Activated naive CD4-positive, alpha-beta T cell treated with anti-CD3 and anti-CD28 coated beads, Interleukin-2, amount 50 U/mL, for 24 hours (primary cell): ENCODE data around the gene EAF1.

Experiments
- H3K27ac Mint-ChIP-seq: one replicate; pipeline ENCODE4 v1.8.0; 2021; ENCODE audit warnings: mild to moderate bottlenecking, mixed read lengths
- H3K27me3 Mint-ChIP-seq: one replicate; pipeline ENCODE4 v1.8.0; 2021; ENCODE audit warnings: mixed read lengths
- H3K36me3 Mint-ChIP-seq: one replicate; pipeline ENCODE4 v1.8.0; 2021; ENCODE audit warnings: mixed read lengths
- H3K4me1 Mint-ChIP-seq: one replicate; pipeline ENCODE4 v1.8.0; 2021; ENCODE audit warnings: mixed read lengths
- H3K4me3 Mint-ChIP-seq: one replicate; pipeline ENCODE4 v1.8.0; 2021; ENCODE audit warnings: mild to moderate bottlenecking, mixed read lengths
- H3K9me3 Mint-ChIP-seq: one replicate; pipeline ENCODE4 v1.8.0; 2021; ENCODE audit warnings: mixed read lengths

Gene EAF1

DNA sequence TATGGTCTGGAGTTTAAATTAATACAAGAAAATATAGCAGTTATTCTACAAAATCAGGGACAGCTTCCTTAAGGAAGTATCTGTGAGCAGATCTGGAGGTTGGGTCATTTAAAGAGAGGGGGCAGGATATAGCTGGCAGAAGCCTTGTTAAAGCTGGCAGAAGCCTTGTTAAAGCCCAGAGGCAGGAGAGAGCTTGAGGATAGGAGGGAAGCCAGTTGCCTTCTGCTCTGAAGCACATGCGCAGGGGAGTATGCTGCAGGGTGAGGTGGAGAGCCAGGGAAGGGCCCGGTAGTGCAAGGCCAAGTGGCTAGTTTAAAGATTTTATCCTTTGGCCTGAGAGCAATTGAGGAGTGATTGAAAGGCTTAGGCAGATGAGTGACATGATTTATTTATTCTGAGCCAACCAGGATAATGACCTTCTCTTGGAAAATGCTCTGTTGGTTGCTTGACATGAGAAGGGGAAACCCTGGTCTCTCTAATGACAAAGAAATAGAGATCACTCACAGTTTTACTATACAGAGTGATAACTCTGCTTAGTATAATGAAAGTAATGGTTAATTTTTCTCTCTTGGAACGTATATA, 3.9 kb downstream of the EAF1 start:
- peaks cover 52% of the 10 kb centered on the region for H3K4me1 Mint-ChIP-seq
- peaks cover 12% of the 10 kb centered on the region for H3K36me3 Mint-ChIP-seq
- peak overlapping the region; percentile 79 for H3K27ac Mint-ChIP-seq
- H3K27me3 Mint-ChIP-seq: no peaks in the 10 kb centered on the region
- no peak overlapping the region for H3K4me3 Mint-ChIP-seq
- H3K9me3 Mint-ChIP-seq: no peaks in the 10 kb centered on the region

DNA sequence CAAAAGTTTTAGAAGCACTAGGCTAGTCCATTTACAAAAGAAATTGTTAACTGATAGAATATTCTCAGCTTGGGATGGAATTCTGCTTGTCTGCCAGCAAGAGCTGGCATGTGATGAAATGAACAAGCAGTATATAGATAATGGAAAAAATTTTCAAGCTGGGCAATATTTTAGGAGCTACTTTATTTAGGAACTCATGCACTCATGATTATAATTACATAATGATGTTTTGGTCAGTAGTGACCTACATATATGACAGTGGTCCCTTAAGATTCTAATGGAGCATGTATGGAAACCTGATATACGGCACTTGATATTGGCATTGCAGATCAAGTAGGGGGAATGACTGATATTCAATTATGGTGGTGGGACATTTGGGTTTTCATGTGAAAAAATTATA, 6.1 kb downstream of the EAF1 start:
- Mint-ChIP-seq H3K27me3 (no peaks in the 10 kb centered on the region), H3K36me3 (peaks cover 12% of the 10 kb centered on the region), H3K9me3 (no peaks in the 10 kb centered on the region), H3K4me1 (peaks cover 42% of the 10 kb centered on the region), H3K27ac (no peak overlapping the region), H3K4me3 (no peak overlapping the region)

- Mint-ChIP-seq H3K9me3 (no peaks in the 10 kb centered on the region), H3K4me1 (peaks cover 30% of the 10 kb centered on the region), H3K27me3 (no peaks in the 10 kb centered on the region), H3K27ac (no peak overlapping the region), H3K4me3 (no peak overlapping the region), H3K36me3 (peaks cover 13% of the 10 kb centered on the region)
Observed at GRCh38 chr3:15434756-15435155, 7.4 kb downstream of the EAF1 start.

- no peaks in the 10 kb centered on the region for H3K27me3 Mint-ChIP-seq
- no peak overlapping the region for H3K4me3 Mint-ChIP-seq
- H3K36me3 Mint-ChIP-seq: peaks cover 12% of the 10 kb centered on the region
- no peaks in the 10 kb centered on the region for H3K9me3 Mint-ChIP-seq
- peaks cover 23% of the 10 kb centered on the region for H3K4me1 Mint-ChIP-seq
- H3K27ac Mint-ChIP-seq: no peak overlapping the region
Observed at GRCh38 chr3:15436246-15436645, 8.8 kb downstream of the EAF1 start.

DNA sequence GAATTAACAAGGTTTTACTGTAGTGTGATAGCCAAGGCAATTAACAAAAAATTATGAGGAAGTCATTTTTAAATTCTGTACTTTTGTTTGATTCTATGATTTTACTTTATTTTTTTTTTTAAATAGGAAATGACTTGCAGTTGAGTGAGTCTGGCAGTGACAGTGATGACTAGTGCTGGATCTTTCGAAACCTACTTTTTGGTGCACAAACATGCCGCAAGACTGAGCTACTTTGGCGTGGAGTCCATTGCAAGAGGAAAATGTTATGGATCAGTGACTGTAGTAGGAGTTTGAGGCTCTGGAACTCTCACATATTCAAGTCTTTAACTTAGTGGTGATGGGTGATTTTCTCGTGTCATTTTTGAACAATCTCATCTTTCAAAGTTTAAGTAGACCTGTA, 11.6 kb downstream of the EAF1 start:
- H3K4me1 Mint-ChIP-seq: peaks cover 9% of the 10 kb centered on the region
- no peaks in the 10 kb centered on the region for H3K27me3 Mint-ChIP-seq
- no peak overlapping the region for H3K4me3 Mint-ChIP-seq
- H3K9me3 Mint-ChIP-seq: no peaks in the 10 kb centered on the region
- H3K36me3 Mint-ChIP-seq: peaks cover 9% of the 10 kb centered on the region
- H3K27ac Mint-ChIP-seq: no peak overlapping the region

- Mint-ChIP-seq H3K4me1 (peaks cover 9% of the 10 kb centered on the region), H3K4me3 (no peak overlapping the region), H3K27ac (peak overlapping the region; percentile 41), H3K9me3 (no peaks in the 10 kb centered on the region), H3K27me3 (no peaks in the 10 kb centered on the region), H3K36me3 (peaks cover 9% of the 10 kb centered on the region)
Observed at GRCh38 chr3:15439476-15439875, 12.1 kb downstream of the EAF1 start.

DNA sequence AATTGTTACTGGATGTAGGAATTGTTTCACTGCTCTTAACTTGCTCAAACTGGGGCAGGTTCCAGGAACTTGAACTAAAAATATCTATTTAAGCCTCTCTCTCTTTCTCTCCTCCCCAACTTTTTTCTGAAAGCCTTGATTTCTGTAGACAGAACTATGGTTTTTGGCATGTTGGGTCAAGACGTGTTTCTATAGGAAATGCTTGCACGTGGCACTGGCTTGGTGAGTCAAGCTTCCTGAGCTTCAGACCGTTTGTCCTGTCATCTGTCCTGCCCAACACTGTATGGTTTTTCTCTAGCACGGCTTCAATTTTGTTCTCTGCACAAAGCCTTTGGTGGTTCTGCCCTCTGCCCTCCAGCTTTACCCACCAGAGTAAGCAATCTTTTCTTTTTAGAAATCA, 13.5 kb downstream of the EAF1 start:
- no peaks in the 10 kb centered on the region for H3K9me3 Mint-ChIP-seq
- H3K4me1 Mint-ChIP-seq: peaks cover 9% of the 10 kb centered on the region
- no peaks in the 10 kb centered on the region for H3K27me3 Mint-ChIP-seq
- peak overlapping the region; percentile 77 for H3K27ac Mint-ChIP-seq
- H3K4me3 Mint-ChIP-seq: no peak overlapping the region
- peaks cover 12% of the 10 kb centered on the region for H3K36me3 Mint-ChIP-seq

DNA sequence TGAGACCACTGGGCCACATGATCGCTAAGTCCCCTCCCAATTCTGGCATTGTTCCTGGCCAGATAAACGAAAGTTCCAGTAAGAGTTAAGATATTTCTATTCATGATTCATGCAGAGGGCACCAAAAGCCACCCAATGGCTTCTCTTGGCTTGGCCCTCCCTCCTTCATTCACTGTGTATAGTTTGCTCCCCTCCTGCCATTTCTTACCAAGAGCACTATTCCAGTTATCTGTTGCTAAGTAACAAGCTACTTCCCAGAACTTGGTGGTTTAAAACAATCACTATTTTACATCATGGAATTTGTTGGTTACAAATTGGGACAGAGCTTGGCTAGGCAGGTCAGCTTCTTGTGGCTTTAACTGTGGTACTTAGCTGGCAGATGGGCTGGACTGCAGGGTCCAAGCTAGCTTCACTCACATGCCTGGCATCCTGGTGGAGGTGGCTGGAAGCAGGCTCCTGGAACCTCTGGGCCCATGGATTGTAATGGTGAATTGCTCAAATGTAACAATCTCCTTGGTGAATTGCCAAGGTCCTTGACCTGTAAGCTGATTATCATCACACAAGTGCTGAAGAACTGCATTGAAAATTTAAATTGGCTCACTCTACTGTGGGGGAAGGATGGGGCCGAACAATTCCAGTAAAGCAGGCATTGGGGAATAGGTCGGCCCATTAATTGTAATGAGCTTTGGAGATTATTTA, 16.6 kb downstream of the EAF1 start:
- Mint-ChIP-seq H3K36me3 (peaks cover 10% of the 10 kb centered on the region), H3K9me3 (no peaks in the 10 kb centered on the region), H3K27me3 (no peaks in the 10 kb centered on the region), H3K4me1 (peaks cover 9% of the 10 kb centered on the region), H3K4me3 (no peak overlapping the region), H3K27ac (no peak overlapping the region)

DNA sequence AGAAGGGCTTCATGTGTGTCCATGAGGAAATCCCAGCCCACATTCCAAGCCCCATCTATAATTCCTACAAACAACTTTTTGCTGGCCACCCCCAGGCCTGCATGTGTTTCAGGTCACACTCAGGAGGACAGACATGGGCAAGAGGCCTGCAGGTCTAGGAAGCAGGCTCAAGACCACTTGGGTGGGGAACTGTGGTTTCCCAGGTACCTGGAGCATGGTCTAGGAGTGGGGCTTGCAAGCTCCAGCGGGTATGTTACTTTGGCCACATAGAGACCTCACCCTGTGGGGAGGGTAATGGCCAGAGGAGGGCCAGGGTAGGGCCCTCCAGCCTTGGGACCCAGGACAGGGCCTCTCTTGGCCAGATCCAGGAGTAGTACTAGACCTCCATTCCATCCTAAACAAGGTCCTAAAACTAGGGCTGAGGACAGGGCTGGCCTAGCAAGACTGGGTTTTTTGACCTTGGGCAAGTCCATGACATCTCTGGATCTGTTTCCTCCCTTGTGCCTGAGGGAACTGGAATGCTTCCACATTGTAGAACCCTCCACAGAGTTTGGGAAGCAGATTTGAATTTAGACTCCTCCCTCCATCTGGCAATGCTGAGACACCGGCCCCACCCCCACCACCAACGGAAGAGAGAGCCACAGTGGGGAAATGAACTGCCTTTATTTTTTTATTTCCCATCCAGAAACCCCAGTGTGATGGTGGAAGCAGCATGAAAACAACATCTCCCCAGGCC, 22.3 kb downstream of the EAF1 start:
- H3K27me3 Mint-ChIP-seq: no peaks in the 10 kb centered on the region
- peaks cover 2% of the 10 kb centered on the region for H3K36me3 Mint-ChIP-seq
- no peaks in the 10 kb centered on the region for H3K9me3 Mint-ChIP-seq
- H3K27ac Mint-ChIP-seq: no peak overlapping the region
- no peak overlapping the region for H3K4me3 Mint-ChIP-seq
- no peaks in the 10 kb centered on the region for H3K4me1 Mint-ChIP-seq

DNA sequence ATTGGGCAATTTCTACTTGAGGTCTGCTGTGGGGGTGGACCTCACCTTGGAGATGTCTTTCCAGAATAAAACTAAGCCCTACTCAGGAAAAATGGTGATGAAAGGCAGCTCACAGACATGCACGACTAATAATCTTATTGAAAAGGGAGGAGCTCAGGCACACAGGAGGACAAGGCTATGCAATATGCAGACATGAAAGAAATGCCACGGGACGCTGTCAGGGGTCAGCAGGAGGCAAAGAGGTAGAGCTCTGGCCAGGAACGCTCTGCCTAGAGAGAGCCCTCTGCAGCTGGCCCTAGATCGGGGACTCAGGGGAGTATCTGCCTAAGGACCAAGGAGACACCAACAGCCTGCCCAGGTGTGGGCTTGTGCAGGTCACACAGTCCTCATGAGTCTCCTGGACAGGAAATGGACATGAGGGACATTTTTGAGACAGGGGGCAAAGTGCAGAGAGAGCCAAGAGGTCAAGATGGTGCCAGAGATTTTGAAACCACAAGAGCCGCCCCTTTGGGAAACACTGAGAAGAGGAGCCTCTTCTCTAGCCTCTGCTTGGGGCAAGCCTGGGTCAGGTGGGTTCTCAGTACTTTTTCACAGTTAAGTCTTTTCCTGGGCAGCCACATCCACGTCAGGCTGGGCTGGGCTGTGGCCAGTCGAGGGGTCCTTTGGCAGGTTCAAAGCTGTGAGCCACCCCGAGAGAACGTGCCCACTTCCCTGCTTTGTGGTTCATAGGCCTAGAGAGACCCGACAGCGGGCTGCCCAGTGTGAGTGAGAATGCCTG, 23.2 kb downstream of the EAF1 start:
- Mint-ChIP-seq H3K27ac (no peak overlapping the region), H3K4me3 (no peak overlapping the region), H3K4me1 (no peaks in the 10 kb centered on the region), H3K9me3 (no peaks in the 10 kb centered on the region), H3K27me3 (no peaks in the 10 kb centered on the region), H3K36me3 (peaks cover 1% of the 10 kb centered on the region)

- Mint-ChIP-seq H3K4me3 (no peak overlapping the region), H3K36me3 (no peaks in the 10 kb centered on the region), H3K27me3 (no peaks in the 10 kb centered on the region), H3K9me3 (no peaks in the 10 kb centered on the region), H3K27ac (no peak overlapping the region), H3K4me1 (no peaks in the 10 kb centered on the region)
Observed at GRCh38 chr3:15451216-15452113, 24.1 kb downstream of the EAF1 start.

GRCh38 chr3:15452156-15452555, 24.8 kb downstream of the EAF1 start:
- Mint-ChIP-seq H3K36me3 (no peaks in the 10 kb centered on the region), H3K4me1 (no peaks in the 10 kb centered on the region), H3K27me3 (no peaks in the 10 kb centered on the region), H3K27ac (no peak overlapping the region), H3K9me3 (no peaks in the 10 kb centered on the region), H3K4me3 (no peak overlapping the region)

GRCh38 chr3:15452961-15453360, 25.6 kb downstream of the EAF1 start:
- no peaks in the 10 kb centered on the region for H3K27me3 Mint-ChIP-seq
- no peak overlapping the region for H3K4me3 Mint-ChIP-seq
- no peaks in the 10 kb centered on the region for H3K4me1 Mint-ChIP-seq
- H3K36me3 Mint-ChIP-seq: no peaks in the 10 kb centered on the region
- no peaks in the 10 kb centered on the region for H3K9me3 Mint-ChIP-seq
- H3K27ac Mint-ChIP-seq: no peak overlapping the region

DNA sequence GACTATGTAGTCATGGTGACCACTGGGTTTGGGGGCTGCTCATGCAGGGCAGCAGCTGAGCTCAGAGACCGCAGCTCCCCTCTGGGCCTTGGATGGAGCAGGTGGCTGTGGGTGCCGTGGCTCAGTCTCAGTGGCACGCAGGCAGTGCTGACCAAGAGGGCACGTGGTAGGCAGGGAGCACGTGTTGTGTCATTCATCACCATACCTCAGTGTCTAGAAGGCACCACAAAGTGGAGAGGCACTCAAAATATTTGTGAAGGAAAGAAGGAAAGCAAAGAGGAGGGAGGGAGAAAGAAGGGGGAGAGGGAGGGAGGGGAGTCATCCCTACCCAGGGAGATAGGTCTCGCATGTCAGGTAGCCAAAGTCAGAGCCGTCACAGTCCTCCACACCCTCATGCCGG, 26.1 kb downstream of the EAF1 start:
- H3K9me3 Mint-ChIP-seq: no peaks in the 10 kb centered on the region
- no peaks in the 10 kb centered on the region for H3K36me3 Mint-ChIP-seq
- H3K4me1 Mint-ChIP-seq: no peaks in the 10 kb centered on the region
- H3K27me3 Mint-ChIP-seq: no peaks in the 10 kb centered on the region
- no peak overlapping the region for H3K27ac Mint-ChIP-seq
- H3K4me3 Mint-ChIP-seq: no peak overlapping the region
